Heart right ventricle (tissue), 16 donors: ENCODE data around the gene CBLIF. TPM values are rescaled to one million over a fixed set of nuclear protein-coding genes. Genes with fewer than 3 reads are reported as not detected.

ENCODE experiments used
- ATAC-seq, 8 donors: fragments of 200-7000 bp; cut with Tn5 transposase; one replicate each; pipeline ENCODE4 v1.9.1; 2020; ENCODE audit warnings: mild to moderate bottlenecking in 8 of 8, moderate library complexity in 8 of 8, moderate number of reproducible peaks in 1 of 8
- DNase-seq, 2 donors: peaks; one replicate each; pipeline ENCODE4 v3.0.0-alpha.2; 2020
- H3K27ac ChIP-seq, 10 donors: fragments of 200-600 bp; sonication (generic) in 2 of 10; one replicate each; pipeline versions ENCODE4 v1.5.0 to v1.8.0; 2020 to 2022; ENCODE audit warnings: mild to moderate bottlenecking in 3 of 10
- H3K27me3 ChIP-seq, 7 donors: fragments of 200-600 bp; one replicate each; pipeline ENCODE4 v1.8.0; 2021 to 2022; ENCODE audit warnings: mild to moderate bottlenecking in 2 of 7
- H3K36me3 ChIP-seq, 9 donors: fragments of 200-600 bp; sonication (generic) in 1 of 9; one replicate each; pipeline versions ENCODE4 v1.5.0 to v1.8.0; 2020 to 2022; ENCODE audit warnings: mild to moderate bottlenecking in 2 of 9
- H3K4me1 ChIP-seq, 9 donors: fragments of 200-600 bp; sonication (generic) in 1 of 9; one replicate each; pipeline versions ENCODE4 v1.5.0 to v1.8.0; 2020 to 2022; ENCODE audit warnings: mild to moderate bottlenecking in 4 of 9
- H3K4me3 ChIP-seq, 10 donors: fragments of 200-600 bp; sonication (generic) in 2 of 10; one replicate each; pipeline versions ENCODE4 v1.5.0 to v1.8.0; 2020 to 2022; ENCODE audit warnings: mild to moderate bottlenecking in 7 of 10, moderate library complexity in 2 of 10
- H3K9me3 ChIP-seq, 11 donors: fragments of 200-600 bp in 10 of 11; sonication (generic) in 2 of 11; one replicate each; pipeline versions ENCODE4 v1.5.0 to v1.8.0; 2013 to 2022; ENCODE audit warnings: mild to moderate bottlenecking in 2 of 11, control low read depth in 1 of 11, moderate library complexity in 1 of 11
- WGBS, 2 donors: extraction: QIAGEN DNeasy Blood & Tissue Kit; methylation state at CpG; one replicate each; pipeline ENCODE4 v1.1.7; 2013; ENCODE audit warnings: inconsistent platforms in 1 of 2; 5-methylcytosine and 5-hydroxymethylcytosine counted together
- intact Hi-C, 10 donors: fragments of 100-400 bp; cut with DNase I; formaldehyde crosslinking; loops; one replicate each; pipeline versions ENCODE4 v1.11.1 to v1.14.2; 2022
- polyA plus RNA-seq, 2 donors: library from polyadenylated mRNA; stranded (reverse); fragments of 200-250 nt; gene quantifications; one replicate each; pipeline ENCODE4 v1.2.3, GENCODE V29; 2013
- total RNA-seq, 10 donors: library from RNA; stranded (reverse); fragmentation: NEBNext Ultra II Directional in 3 of 10; extraction: Animal tissue kit (Norgen Biotek cat#: 25700) in 3 of 10; gene quantifications; one replicate each; pipeline versions ENCODE4 v1.2.1 to v1.2.4, GENCODE V29; 2021 to 2023
- TF ChIP-seq, protein P1 (sequence below), 9 donors: fragments of 200-600 bp; sonication (generic) in 2 of 9; IDR thresholded peaks; one replicate each; pipeline versions ENCODE4 v1.5.0 to v1.8.0; 2021 to 2022; ENCODE audit warnings: antibody characterized with exemption in 9 of 9, mild to moderate bottlenecking in 5 of 9, moderate library complexity in 1 of 9
- donor health status: Arrhythmogenic right ventricular cardiomyopathy.
- donor health status: ischemic (EF 13 %, LVEDD 7.1; RV severe dilation, severe dysfunction).
- donor health status: healthy with polysubstance abuse.
- donor health status: DM: no; HTN: yes; CAD: no.
- donor health status: DM: no; HTN: no; CAD: no.
- donor health status: ischemic (EF 25% LVEDD 6.9; RV normal size, moderate dysfunction).
- donor health status: ischemic (EF 25% LVEDD 5.7; RV mildly dilated, moderate dysfunction).
- donor health status: healthy.
- donor health status: DM: yes; HTN: yes; CAD: no.
- donor health status: Ischemic cardiomyopathy.
- donor health status: ischemic (EF 35%, LVEDD 5.7; RV mildly dilated, moderate dysfunction).
- donor health status: nonischemic (EF 11% LVEDD 7.7; RV severe dilation, severe dysfunction).
- donor health status: DM: yes; HTN: yes; CAD: no.
- donor health status: PGD.
- donor health status: ischemic (EF 29% LVEDD 5.4; RV normal size, mild dysfunction).
- donor health status: nonischemic (EF 23%, LVEDD 6.1; RV moderate dilation, normal function).

Gene CBLIF
- total and polyA plus RNA-seq, 12 donors = not detected

DNA sequence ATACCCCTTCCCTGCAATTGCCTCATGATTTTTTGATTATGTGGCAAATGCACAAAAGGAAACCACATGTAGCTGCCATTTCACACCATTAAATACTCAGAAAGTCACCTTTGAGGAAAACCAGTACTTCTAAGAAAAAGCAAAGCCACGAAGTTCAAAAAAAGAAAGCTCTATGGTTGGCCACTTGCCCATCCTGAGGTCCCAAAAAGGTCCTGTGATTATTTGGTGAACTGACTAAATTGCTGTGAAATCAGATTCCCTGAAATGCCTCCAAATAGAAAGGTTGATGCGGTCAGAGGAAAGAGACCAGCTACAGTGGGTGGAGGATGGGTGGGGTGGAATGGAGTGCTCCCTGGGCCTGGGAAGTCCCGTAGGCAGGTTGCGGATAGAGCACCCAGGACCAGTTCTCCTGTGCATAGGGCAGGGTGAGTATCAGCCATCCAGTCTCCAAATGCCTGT lies 61.6 kb downstream of the CBLIF start:
- Histone ChIP-seq H3K9me3 (no peaks in the 10 kb centered on the region), H3K4me1 (peaks cover 0 to 33% (median 16%) of the 10 kb centered on the region in 9 donors), H3K36me3 (peaks cover 0 to 30% (median 4%) of the 10 kb centered on the region in 9 donors), H3K27me3 (no peaks in the 10 kb centered on the region), H3K27ac (no peak overlapping the region), H3K4me3 (no peak overlapping the region)
- DNase-seq (no peak), ATAC-seq (no peak)
- intact Hi-C loops = no loop called here
- TF ChIP-seq, protein P1, sequence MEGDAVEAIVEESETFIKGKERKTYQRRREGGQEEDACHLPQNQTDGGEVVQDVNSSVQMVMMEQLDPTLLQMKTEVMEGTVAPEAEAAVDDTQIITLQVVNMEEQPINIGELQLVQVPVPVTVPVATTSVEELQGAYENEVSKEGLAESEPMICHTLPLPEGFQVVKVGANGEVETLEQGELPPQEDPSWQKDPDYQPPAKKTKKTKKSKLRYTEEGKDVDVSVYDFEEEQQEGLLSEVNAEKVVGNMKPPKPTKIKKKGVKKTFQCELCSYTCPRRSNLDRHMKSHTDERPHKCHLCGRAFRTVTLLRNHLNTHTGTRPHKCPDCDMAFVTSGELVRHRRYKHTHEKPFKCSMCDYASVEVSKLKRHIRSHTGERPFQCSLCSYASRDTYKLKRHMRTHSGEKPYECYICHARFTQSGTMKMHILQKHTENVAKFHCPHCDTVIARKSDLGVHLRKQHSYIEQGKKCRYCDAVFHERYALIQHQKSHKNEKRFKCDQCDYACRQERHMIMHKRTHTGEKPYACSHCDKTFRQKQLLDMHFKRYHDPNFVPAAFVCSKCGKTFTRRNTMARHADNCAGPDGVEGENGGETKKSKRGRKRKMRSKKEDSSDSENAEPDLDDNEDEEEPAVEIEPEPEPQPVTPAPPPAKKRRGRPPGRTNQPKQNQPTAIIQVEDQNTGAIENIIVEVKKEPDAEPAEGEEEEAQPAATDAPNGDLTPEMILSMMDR (IDR thresholded peaks at IDR 0.05) = no peak
- WGBS, 2 donors = 73 to 85% methylated on average over 4 of the region's 4 CpGs

DNA sequence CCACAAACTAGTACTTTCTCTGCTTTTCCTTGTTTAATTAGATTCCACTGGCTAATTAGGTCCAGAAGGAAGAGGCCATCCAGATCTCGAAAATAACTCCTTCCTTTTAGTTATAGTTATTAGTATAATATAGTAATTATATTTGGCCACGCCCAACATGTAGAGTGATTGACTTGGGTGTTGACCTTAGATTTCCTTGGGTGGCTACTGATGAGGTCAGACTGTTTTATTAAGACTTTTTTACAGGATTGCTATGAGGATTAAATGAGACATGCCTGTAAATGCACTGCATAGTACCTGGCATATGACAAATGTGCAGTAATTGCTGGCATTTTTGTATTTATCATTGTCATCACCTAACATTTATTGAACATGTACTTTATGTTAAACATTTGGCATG lies 63.2 kb downstream of the CBLIF start:
- Histone ChIP-seq H3K27ac (no peak overlapping the region), H3K4me3 (no peak overlapping the region), H3K27me3 (no peaks in the 10 kb centered on the region), H3K36me3 (peaks cover 0 to 24% (median 0%) of the 10 kb centered on the region in 9 donors), H3K4me1 (peaks cover 0 to 34% (median 9%) of the 10 kb centered on the region in 9 donors), H3K9me3 (no peaks in the 10 kb centered on the region)
- DNase-seq = no peak
- ATAC-seq = no peak
- 74 to 82% methylated on average over 2 of the region's 2 CpGs for WGBS, 2 donors
- intact Hi-C loops = no loop called here
- TF ChIP-seq, protein P1 (IDR thresholded peaks at IDR 0.05) = no peak

DNA sequence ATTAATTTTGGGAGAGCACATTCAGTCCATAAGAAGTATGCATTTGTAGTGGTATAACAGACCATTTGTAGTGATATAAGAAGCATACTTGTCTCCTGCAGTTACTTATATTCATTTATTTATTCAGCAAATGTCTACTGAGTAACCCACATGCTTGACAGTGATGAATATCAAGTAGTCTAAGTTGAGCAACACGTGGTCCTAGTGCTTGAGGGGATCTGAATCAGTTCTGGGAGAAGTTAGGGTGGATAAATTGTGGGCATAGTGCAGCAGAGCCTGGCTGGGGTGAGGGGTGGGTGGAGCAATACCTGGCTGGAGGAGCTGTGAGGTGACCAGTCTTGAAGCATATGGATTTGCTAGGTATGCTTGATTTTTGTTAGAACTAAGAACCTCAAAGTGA lies 65.8 kb downstream of the CBLIF start:
- WGBS, 2 donors = 59 to 68% methylated on average over 1 of the region's 1 CpG
- ATAC-seq = no peak

More for the DNA sequence above, 65.8 kb downstream of the CBLIF start:
- H3K36me3 ChIP-seq = peaks cover 0 to 45% (median 11%) of the 10 kb centered on the region in 9 donors
- no peak for DNase-seq
- TF ChIP-seq, protein P1 (IDR thresholded peaks at IDR 0.05) = no peak
- H3K27me3 ChIP-seq = no peaks in the 10 kb centered on the region
- no peak overlapping the region for H3K4me3 ChIP-seq
- intact Hi-C loops = no loop called here
- peaks cover 0 to 35% (median 0%) of the 10 kb centered on the region in 9 donors for H3K4me1 ChIP-seq
- no peaks in the 10 kb centered on the region for H3K9me3 ChIP-seq
- H3K27ac ChIP-seq = no peak overlapping the region

Other genes with a start within 250 kb of the CBLIF start
- gene OSBP, start 229.7 kb downstream of the CBLIF start, total RNA-seq = 10 to 100 TPM; 30.2 to 46.8 (median 39.3) TPM
- gene OSBP, start 229.7 kb downstream of the CBLIF start, polyA plus RNA-seq = 10 to 100 TPM; 11.2 to 13.8 TPM
- 10 to 100 TPM; 20.2 to 30.4 (median 25.2) TPM for gene PATL1, start 176.5 kb downstream of the CBLIF start, total RNA-seq
- 10 to 100 TPM in 1 of 2 donors, 1 to 10 TPM in 1; 9.0 to 13.8 TPM for gene PATL1, start 176.5 kb downstream of the CBLIF start, polyA plus RNA-seq
- gene OR10V1, start 131.7 kb downstream of the CBLIF start, total RNA-seq = not detected
- not detected for gene OR10V1, start 131.7 kb downstream of the CBLIF start, polyA plus RNA-seq
- gene STX3, start 90.1 kb downstream of the CBLIF start, total RNA-seq = 10 to 100 TPM in 3 of 10 donors, 1 to 10 TPM in 7; 5.4 to 12.8 (median 8.1) TPM
- 10 to 100 TPM; 10.8 to 11.9 TPM for gene STX3, start 90.1 kb downstream of the CBLIF start, polyA plus RNA-seq
- gene MRPL16, start 34.7 kb downstream of the CBLIF start, total RNA-seq = 100 to 1,000 TPM in 1 of 10 donors, 10 to 100 TPM in 9; 69.9 to 108 (median 89.8) TPM
- gene MRPL16, start 34.7 kb downstream of the CBLIF start, polyA plus RNA-seq = 10 to 100 TPM; 70.0 to 86.5 TPM
- 1 to 10 TPM in 1 of 10 donors, under 1 TPM in 1, not detected in 8; 0.18 to 1.2 TPM for gene TCN1, start 21.0 kb upstream of the CBLIF start, total RNA-seq
- gene TCN1, start 21.0 kb upstream of the CBLIF start, polyA plus RNA-seq = under 1 TPM in 1 of 2 donors, not detected in 1; 0.32 TPM
- gene OOSP3, start 33.3 kb upstream of the CBLIF start, total RNA-seq = not detected
- gene OOSP3, start 33.3 kb upstream of the CBLIF start, polyA plus RNA-seq = not detected
- gene OOSP1, start 92.9 kb upstream of the CBLIF start, total RNA-seq = not detected
- gene OOSP1, start 92.9 kb upstream of the CBLIF start, polyA plus RNA-seq = not detected
- not detected for gene OOSP4A, start 118.5 kb upstream of the CBLIF start, total RNA-seq
- gene OOSP4A, start 118.5 kb upstream of the CBLIF start, polyA plus RNA-seq = not detected
- not detected for gene OOSP4B, start 171.7 kb upstream of the CBLIF start, total RNA-seq
- gene OOSP4B, start 171.7 kb upstream of the CBLIF start, polyA plus RNA-seq = not detected
- gene OOSP2, start 194.9 kb upstream of the CBLIF start, total RNA-seq = not detected
- not detected for gene OOSP2, start 194.9 kb upstream of the CBLIF start, polyA plus RNA-seq
- under 1 TPM in 1 of 10 donors, not detected in 9; 0.25 TPM for gene MS4A3, start 211.2 kb upstream of the CBLIF start, total RNA-seq
- gene MS4A3, start 211.2 kb upstream of the CBLIF start, polyA plus RNA-seq = not detected
- gene MS4A2, start 243.2 kb upstream of the CBLIF start, total RNA-seq = under 1 TPM in 7 of 10 donors, not detected in 3; 0.20 to 0.79 (median 0.51) TPM
- gene MS4A2, start 243.2 kb upstream of the CBLIF start, polyA plus RNA-seq = under 1 TPM in 1 of 2 donors, not detected in 1; 0.06 TPM